Activated CD8-positive, alpha-beta memory T cell treated with anti-CD3 and anti-CD28 coated beads for 48 hours (primary cell): ENCODE results near the gene TP53.
"Not testable (repeated sequence)": the region's sequence is repeated elsewhere in the genome, so short reads cannot be mapped to it uniquely, and the experiment has no call there.

Source experiments
- DNase-seq, 3 experiments: peaks; one replicate each; pipeline ENCODE4 v3.0.0-alpha.2; 2020; ENCODE audit warnings: low read depth in 2 of 3, low spot score in 2 of 3

Gene TP53

DNA sequence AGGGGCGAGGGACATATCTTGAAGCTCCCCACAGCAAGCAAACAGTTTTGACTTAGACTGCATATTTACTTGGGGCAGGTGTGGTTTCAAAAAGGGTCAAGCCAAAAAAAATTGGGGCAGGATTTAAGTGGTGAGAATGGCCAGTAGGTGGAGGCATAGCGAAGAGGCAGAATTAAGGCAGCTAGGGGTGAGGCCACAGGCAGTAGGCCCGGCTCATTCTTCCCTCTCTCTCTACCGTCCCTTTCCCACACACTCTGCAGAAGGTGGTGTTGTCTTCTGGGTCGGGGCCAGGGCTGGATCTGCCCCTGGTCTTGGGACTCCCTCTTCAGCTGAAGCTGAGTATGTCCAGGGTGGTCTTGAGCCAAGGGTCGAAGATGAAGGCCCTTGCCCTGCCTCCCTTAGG, 54.8 kb downstream of the TP53 start:
- DNase-seq: no peak

DNA sequence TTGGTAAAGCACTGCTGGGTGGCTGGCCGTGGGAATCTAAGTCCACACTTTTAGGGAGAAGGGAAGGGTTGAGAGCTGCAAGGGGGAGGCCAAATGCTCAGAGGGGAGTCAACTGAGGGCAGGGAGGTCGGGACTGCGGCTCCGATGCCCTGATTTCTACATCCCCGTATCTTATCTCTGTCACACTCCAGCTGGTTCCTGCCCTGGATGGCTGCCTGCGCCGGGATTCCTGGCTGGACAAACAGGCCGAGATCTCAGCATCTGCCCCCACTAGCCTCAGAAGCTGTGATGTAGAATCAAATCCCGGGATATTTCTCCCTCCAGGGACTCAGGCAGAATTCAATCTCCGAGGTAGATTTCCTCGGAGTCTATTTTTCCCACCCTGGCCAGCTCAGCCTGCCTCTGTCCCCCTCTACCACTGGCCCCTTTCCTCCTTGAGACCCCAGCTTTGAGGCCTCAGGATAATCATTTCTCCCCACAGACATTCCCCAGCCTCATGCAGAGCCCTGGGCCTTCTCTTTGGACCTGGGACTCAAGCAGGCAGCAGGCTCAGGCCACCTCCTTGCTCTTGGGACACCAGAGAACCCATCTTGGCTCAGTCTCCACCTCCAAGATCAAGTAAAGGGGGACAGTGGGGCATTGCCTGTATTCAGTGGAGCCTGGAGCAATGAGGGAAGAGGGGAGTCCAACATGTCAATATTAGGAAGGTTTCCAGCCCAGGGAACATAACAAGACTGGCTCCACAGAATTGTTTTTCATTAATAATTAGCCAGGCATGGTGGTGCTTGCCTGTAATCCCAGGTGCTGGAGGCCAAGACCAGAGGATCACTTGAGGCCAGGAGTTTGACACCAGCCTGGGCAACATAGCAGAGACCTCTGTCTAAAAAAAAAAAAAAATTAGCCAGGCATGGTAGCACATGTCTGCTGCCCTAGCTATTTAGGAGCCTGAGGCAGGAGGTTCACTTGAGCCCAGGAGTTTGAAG, 55.6 kb downstream of the TP53 start:
- no peak for DNase-seq

DNA sequence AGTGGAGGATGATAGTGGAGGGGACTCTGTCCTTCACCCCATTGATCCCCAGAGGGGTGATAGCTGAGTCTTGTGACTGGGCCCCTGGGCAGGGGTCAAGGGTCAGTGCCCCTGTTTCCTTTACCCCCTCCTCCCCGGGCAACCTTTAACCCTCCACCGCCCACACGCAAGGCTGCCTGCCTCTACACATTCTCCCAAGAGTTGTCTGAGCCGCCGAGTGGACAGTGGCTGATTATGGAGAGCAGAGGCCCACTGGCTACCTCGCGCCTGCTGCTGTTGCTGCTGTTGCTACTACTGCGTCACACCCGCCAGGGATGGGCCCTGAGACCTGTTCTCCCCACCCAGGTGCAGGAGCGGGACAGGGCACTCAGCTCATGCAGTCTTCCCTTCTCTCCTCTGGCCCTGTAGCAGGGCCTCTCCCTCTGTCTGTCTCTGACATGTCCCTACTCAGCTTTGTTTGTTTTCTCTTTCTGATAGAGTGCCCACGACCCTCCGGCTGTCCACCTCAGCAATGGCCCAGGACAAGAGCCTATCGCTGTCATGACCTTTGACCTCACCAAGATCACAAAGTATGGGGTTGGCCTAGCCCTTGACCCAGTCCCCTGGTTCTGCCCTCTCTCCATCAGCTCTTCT, 57.2 kb downstream of the TP53 start, which contains the start of gene SHBG:
Gene SHBG, plus strand, starts transcription at position 197 of the 633 bp plus-strand sequence. Its CDS starts 38 bp downstream, at position 235.
- no peak for DNase-seq

DNA sequence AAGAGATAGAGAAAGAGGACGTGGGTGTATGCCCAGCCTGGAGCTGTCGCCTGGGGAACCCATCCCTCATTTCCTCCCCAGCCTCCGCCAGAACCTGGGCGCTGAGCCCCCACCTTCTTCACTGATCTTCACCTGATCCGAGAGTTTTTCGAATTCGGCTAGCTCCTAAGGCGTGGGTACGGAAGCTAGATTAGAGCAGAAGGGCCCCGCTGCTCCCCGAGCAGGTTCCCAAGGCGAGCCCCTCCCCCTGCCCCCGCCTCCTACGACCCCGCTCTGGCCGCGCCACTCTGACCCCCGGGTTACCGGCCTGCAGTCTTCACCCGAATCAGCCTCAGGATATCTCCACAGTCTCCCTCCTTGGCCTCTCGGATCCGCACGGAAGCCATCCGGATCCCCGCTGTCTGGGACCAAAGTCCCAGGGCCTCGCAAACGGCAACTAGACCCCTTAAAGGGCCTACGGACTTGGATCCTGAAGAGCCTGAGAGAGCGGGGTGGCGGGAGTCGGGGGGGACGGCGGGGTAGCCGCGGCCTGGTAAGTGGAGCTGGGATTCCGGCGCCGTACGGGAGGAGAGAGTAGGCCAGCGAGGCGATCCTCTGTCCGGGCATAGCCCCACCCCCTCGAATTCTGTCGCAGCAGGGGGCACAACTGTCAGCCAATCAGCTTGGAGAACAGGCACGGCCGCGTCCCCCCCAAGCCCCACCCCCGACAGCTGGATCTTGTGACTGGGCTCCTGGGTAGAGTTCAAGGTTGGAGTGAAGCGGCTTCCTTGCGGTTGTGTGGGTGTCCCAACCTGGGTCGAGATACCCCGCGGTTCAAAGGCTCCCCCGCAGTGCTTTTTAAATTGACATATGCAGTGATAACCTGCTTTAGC, 59.8 kb downstream of the TP53 start, which contains the start of gene SAT2:
Gene SAT2, minus strand, starts transcription at position 572 of the 872 bp plus-strand sequence. Its CDS starts 186 bp downstream, at position 386.
- peak; percentile 61 to 69 (median 63) for DNase-seq

DNA sequence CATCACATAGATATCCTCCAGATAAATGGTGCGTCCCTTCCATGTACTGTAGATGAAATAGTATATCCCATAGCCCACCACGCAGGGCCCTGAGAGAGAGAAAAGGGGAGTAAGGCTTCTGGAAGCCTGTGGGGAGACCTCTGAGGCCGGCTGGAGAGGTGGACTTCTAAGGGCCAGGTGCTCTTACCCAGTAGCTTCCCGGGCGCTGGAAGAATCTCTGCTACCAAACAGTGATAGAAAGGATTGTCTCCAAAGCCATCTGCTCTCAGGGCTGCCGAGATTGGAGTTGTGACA, 60.4 kb downstream of the TP53 start:
- DNase-seq: no peak

DNA sequence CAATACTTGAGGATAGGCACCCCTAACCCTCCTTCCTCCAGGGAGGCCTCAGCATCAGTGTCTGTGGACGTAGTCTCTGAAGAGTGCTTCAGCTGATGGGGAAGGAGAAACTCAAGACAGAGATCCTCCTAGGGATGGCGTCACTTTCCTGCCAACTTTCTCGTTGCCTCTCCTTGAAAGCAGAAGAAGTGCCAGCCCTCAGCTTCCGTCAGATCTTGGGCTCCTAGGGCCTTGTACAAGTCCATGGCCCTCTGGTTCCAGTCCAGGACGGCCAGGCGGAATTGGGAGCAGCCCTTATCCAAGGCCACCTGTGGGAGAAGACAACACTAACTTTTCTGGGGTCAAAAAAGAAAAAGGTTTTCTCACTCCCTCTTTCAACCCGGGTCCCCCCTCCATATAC, 61.0 kb downstream of the TP53 start:
- DNase-seq: no peak

DNA sequence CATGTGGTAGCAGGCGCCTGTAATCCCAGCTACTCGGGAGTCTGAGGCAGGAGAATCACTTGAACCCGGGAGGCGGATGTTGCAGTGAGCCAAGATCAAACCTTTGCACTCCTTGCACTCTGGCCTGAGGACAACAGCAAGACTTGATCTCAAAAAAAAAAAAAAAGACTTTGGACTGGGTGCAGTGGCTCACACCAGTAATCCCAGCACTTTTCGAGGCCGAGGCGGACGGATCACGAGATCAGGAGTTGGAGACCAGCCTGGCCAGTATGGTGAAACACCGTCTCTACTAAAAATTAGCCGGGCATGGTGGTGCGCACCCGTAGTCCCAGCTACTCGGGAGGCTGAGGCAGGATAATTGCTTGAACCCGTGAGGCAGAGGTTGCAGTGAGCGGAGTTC, 61.5 kb downstream of the TP53 start:
- not testable (repeated sequence) for DNase-seq

DNA sequence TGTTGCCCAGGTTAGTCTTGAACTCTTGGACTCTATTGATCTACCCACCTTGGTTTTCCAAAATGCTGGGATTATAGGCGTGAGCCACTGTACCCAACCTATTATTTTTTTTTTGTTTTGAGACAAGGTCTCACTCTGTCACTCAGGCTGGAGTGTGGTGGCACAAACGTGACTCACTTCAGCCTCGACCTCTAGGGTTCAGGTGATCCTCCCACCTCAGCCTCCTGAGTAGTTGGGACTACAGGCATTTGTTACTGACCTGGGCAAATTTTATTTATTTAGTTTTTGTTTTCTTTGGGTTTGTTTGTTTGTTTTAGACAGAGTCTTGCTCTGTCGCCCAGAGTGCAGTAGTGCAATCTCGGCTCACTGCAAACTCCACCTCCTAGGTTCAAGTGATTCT, 63.6 kb downstream of the TP53 start:
- no peak for DNase-seq

DNA sequence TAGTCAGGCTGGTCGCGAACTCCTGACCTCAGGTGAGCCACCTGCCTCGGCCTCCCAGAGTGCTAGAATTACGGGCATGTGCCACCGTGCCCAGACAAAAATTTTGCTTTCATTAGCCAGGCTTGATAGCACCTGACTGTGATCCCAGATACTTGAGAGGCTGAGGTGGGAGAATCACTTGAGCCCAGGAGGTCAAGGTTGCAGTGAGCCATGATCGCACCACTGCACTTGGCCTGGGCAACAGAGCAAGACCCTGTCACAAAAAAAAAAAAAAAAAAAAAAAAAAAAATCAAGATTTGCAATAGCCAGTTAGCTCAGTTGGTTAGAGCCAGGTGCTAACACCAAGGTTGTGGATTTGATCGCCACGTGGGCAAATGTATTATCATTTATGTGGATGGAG, 66.5 kb downstream of the TP53 start:
- DNase-seq: no peak

DNA sequence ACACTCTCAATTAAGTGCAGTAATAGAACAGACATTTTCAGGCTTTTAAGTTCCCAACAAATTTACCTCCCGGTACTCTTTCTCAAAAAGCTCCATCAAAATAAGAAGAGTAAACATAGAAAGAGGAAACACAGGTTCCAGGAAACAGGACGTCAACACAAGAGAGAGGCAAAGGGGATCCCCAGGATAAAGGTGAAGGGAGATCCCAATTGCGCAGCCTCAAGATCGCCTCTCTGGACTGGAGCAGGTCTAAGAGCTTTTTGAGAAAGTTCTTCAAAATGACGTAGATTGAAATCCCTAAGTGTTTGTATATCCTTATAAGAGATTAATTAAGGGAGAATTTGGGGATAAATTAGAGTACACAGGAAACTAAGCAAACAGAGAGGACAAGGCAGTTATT, 68.7 kb downstream of the TP53 start:
- DNase-seq: no peak
